ENCODE data around the gene HSPB7.
A peak's percentile ranks its signal among the peaks of the same experiment; 100 is the strongest.
"Not testable (repeated sequence)": the region's sequence is repeated elsewhere in the genome, so short reads cannot be mapped to it uniquely, and the experiment has no call there.

Gene HSPB7

DNA sequence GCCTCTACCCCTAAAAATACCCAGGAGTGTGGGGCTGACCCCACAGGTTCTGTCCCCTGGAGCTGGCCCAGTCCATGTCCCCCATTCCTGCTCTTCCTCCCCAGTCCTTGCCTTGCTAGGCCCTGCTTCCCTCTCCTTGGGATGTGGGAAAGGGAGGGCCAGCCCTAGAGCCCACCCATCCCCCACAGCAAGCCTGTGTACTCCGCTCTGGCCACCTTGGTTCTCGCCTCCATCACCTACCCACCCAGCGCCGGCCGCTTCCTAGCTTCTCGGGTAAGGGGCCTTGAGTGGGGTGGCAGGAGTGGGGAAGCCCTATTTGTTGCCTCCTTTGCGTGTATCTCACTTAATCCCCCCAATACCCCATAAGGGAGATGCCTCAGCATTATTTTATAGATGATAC, 32.5 kb upstream of the HSPB7 start:
- DNase-seq (ENCODE audit: low read depth), result no peak

GRCh38 chr1:16048573-16049189, 30.8 kb upstream of the HSPB7 start:
- DNase-seq (ENCODE audit: low read depth), result peak; percentile 33

- DNase-seq (ENCODE audit: low read depth), result no peak
These were observed 30.1 kb upstream of the HSPB7 start for GRCh38 chr1:16047791-16048475.

- no peak for DNase-seq (ENCODE audit: low read depth)
These were observed 29.0 kb upstream of the HSPB7 start for GRCh38 chr1:16046842-16047241.

- DNase-seq (ENCODE audit: low read depth), result no peak
These were observed 26.1 kb upstream of the HSPB7 start for GRCh38 chr1:16043950-16044349.

DNA sequence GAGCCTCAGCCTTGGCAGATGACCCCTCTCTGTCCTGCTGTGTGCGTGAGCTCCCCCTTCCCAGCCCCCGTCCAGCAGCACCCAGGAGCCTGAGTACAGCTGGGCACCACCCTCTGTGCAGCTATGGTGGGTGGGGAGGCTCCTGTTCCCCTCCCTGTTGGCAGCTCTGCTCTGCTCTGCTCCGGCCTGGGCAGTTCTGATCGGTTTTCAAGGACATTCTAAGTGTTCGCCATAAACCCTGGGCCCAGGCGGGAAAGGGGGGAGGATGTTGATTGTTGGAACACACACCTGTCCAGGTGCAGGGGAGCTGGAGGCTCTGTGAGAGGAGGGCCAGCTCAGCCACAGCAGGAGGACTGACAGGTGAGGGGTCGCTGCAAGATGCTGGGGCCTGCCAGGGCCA, 25.7 kb upstream of the HSPB7 start, which contains the start of gene CLCNKB:
TSS of gene CLCNKB (plus strand) at position 262 of the 400 bp plus-strand sequence. CDS start 711 bp downstream, outside the sequence.
- no peak for DNase-seq (ENCODE audit: low read depth)

DNA sequence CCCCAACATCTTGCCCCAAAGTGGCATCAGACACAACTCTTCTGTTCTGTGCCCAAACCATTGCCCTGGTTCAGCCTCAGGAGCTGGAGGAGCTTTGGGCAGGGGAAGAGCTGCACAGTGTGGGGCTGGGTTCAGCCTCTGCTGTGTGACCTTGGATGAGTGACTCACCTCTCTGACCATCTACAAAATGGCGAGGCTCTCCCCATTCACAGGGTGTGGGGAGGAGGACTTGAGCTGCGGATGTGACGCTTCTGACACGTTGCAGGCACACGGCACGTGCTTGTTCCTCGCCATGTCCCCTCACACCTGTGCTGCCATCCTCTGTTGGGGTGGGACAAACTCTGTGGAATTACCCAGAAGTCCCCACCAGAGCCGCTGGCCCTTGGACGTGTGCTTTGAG, 24.8 kb upstream of the HSPB7 start:
- DNase-seq (ENCODE audit: low read depth), result not testable (repeated sequence)

DNA sequence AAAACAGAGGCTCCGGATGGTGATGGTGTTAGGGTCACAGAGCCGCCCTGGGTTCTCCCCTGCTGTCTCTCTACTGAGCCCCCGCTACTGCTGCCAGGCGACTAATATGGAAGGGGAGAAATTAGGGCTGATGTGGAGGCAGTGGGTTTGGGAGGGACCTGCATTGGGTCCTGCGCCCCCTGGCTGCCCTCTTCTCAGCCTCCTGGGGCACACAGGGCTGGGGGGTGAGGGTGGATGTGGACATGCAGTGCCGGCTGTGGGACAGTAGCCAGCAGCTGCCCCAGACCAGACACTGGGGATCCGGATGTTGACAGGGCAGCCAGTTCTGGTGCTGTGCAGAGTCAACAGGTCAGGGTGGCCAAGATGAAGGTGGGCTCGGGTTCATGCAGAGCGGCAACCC, 24.3 kb upstream of the HSPB7 start:
- no peak for DNase-seq (ENCODE audit: low read depth)

- no peak for DNase-seq (ENCODE audit: low read depth)
These were observed 23.4 kb upstream of the HSPB7 start for GRCh38 chr1:16041200-16041599.

DNA sequence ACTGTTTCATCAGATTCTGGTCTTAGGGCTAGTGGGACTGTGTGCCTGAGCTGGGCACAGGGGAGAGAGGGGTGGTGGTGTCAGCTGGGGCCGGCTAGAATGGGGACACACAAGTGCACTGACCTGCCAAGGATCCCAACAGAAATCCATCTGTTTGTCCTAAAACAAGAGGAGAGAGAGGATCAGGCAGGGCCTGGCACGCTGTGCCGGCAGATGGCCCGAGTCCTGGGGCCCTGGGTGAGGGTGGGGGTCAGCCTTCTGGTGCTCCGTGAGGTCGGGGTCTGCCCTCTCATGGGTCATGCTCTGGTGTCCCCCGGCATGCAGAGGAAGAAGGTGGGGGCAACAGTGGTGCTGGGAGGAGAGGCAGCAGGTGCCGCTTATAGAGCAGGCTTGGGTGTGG, 22.0 kb upstream of the HSPB7 start:
- DNase-seq (ENCODE audit: low read depth), result not testable (repeated sequence)

- peak; percentile 20 for DNase-seq (ENCODE audit: low read depth)
These were observed 20.7 kb upstream of the HSPB7 start for GRCh38 chr1:16038620-16038912.

DNA sequence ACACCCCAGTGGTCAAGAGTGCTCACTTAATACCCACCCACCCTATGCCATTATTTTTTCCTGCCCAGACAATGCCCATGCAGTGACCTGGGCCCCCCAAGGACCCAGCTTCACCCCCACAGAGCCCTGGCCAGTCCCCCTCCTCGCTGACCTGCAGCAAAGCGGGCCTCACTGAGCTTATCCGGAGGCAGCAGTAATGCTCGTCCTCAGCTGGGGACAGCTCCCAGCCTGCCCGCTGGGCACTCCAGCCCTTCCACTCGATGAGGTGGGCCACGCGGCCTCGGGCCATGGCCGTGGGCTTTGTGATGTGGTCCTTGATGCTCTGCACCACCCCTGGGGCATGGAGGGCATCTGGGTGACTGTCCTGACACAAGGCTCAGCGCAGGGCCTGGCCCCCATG, 18.6 kb upstream of the HSPB7 start:
- not testable (repeated sequence) for DNase-seq (ENCODE audit: low read depth)

GRCh38 chr1:16033103-16033632, 15.3 kb upstream of the HSPB7 start:
- not testable (repeated sequence) for DNase-seq (ENCODE audit: low read depth)

GRCh38 chr1:16032388-16033102, 14.7 kb upstream of the HSPB7 start:
- DNase-seq (ENCODE audit: low read depth), result peak; percentile 91

- no peak for DNase-seq (ENCODE audit: low read depth)
These were observed 13.7 kb upstream of the HSPB7 start for GRCh38 chr1:16031551-16031950.

- DNase-seq (ENCODE audit: low read depth), result no peak
These were observed 11.4 kb upstream of the HSPB7 start for GRCh38 chr1:16029288-16029687.

DNA sequence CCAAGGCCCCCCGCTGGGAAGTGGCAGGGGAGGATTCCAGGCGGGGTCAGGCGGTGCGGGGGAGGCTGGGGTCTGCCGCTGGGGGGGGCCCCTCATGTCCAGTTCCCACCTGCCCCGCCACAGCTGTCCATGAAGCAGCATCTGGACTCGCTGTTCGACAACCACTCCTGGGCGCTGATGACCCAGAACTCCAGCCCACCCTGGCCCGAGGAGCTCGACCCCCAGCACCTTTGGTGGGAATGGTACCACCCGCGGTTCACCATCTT, 11.1 kb upstream of the HSPB7 start:
- DNase-seq (ENCODE audit: low read depth), result not testable (repeated sequence)

- DNase-seq (ENCODE audit: low read depth), result no peak
These were observed 10.6 kb upstream of the HSPB7 start for GRCh38 chr1:16028237-16029002.

GRCh38 chr1:16026723-16027484, 9.1 kb upstream of the HSPB7 start:
- no peak for DNase-seq (ENCODE audit: low read depth)

- DNase-seq (ENCODE audit: low read depth), result not testable (repeated sequence)
These were observed 8.5 kb upstream of the HSPB7 start for GRCh38 chr1:16026302-16026701.

DNA sequence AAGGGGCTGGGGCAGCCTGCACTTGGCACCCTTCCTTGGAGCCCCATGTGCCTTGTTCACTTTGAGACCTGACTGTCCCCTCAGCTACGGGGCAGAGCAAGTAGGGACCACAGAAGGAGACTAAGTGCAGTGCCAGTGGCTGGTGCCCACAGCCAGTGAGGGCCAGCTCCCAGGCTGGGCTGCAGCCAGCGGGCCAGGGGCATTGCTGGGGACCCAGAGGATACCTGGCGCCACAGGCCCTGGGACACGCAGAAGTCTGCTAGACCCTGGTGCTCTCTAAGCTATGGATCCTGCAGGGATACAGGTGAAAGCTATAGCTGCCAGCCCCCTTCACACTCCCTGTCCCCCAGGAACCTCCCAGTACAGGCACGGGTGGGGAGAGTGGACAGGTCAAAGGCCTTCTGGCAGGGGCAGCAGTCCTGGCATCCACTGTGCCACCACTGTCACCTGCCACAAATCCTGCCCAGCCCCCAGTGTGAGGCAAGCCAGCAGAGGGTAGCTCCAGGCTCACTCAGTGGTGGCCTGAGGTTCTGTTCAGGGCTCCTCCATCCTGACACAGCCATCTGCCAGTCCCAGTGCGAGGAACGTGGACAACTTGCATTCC, 5.3 kb upstream of the HSPB7 start:
- DNase-seq (ENCODE audit: low read depth), result no peak
